Daoy (cell line): Measurements from ENCODE around the gene IST1. TPM values are rescaled to one million over a fixed set of nuclear protein-coding genes. Genes with fewer than 3 reads are reported as not detected.

ENCODE experiments used
- DNase-seq: peaks from one replicate; pipeline ENCODE4 v3.0.0-alpha.2; 2015; ENCODE audit warnings: low read depth
- total RNA-seq: library from RNA; depleted of rRNA; stranded (reverse); fragments of >200 nt; shearing (Covaris generic); gene quantifications from 2 replicates; pipeline ENCODE4 v1.2.3, GENCODE V29; 2014

Gene IST1
- total RNA-seq, 1 experiment from 2014 or later: 178 TPM

DNA sequence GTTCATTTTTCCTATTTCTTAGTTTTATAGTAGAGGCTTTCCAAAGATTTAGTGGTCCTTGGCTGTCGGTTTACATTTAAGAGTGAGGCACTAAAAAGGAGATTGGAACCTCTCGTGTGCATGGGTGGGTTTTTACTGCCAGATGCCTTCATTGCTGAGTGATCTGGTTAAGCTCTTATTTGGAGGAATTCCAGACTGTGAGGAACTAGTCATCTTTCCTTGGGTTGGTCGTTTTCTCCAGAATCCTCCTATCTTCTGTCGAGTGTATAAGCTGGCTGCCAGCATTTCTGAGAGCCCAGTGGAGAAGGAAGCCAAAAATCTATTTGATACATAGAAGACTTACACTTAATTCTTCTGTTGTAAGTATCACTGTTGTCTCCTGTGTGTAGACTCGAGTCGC lies 22.6 kb downstream of the IST1 start:
- DNase-seq: no peak

- DNase-seq: no peak
Observed at GRCh38 chr16:71919035-71919434, 23.7 kb downstream of the IST1 start.

GRCh38 chr16:71920658-71921057 lies 25.3 kb downstream of the IST1 start:
- no peak for DNase-seq

- peak; percentile 76 for DNase-seq
Observed at GRCh38 chr16:71923941-71924690, 28.8 kb downstream of the IST1 start.

DNA sequence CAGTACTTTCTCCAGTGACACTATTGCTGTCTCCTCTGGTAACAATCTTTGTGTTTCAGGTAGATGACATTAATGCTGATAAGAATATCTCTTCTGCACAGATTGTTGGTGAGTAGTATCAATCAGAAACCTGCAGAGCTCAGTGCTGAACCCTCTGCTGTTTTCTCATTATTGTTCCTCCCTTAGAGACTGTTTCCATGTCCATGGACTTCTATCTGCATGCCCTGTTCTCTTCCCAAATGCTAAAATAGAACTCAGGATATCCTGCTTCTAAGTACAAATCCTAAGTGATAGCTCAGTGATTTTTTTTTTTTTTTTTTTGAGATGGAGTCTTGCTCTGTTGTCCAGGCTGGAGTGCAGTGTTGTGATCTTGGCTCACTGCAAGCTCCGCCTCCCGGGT lies 29.4 kb downstream of the IST1 start:
- DNase-seq: no peak

- DNase-seq: peak; percentile 85
Observed at GRCh38 chr16:71927383-71927782, 32.1 kb downstream of the IST1 start.

- DNase-seq: no peak
Observed at GRCh38 chr16:71927787-71928186, 32.5 kb downstream of the IST1 start.

- DNase-seq: peak; percentile 79
Observed at GRCh38 chr16:71929048-71929447, 33.7 kb downstream of the IST1 start.

GRCh38 chr16:71930013-71930563 lies 34.8 kb downstream of the IST1 start:
- no peak for DNase-seq

DNA sequence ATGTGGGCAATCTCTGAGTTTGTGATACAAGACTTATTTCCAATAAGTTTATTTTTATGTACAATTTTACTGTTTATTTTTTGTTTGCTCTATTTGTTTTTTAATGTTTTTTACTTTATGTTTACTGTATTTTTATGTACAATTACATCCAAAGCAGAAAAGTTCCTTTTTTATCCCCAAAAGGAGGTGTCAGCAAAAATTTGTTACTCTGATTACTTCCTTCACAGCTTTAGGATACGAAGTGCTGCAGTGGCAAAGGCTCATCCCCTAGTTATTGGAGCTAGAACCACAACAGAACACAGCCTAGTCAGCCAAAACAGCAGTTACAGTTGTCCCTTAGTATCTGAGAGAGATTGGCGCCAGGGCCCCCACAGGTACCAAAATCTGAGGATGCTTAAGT lies 35.7 kb downstream of the IST1 start:
- no peak for DNase-seq

DNA sequence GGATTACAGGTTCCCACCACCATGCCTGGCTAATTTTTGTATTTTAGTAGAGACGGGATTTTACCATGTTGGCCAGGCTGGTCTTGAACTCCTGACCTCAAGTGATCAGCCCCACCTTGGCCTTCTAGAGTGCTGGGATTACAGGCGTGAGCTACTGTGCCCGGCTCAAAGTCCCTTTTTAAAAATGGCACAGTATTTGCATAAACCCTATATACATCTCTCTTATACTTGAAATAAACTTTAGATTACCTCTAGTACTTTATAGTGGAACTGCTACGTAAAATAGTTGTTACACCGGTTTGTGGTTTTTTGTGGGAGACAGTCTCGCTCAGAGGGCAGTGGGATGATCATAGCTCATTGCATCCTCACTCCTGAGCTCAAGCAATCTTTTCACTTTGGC lies 36.3 kb downstream of the IST1 start:
- no peak for DNase-seq

- no peak for DNase-seq
Observed at GRCh38 chr16:71933017-71933416, 37.7 kb downstream of the IST1 start.

GRCh38 chr16:71933913-71934695 lies 38.8 kb downstream of the IST1 start:
- peak; percentile 19 for DNase-seq

- DNase-seq: no peak
Observed at GRCh38 chr16:71937868-71938510, 42.7 kb downstream of the IST1 start.

GRCh38 chr16:71943887-71944286 lies 48.6 kb downstream of the IST1 start:
- DNase-seq: no peak

DNA sequence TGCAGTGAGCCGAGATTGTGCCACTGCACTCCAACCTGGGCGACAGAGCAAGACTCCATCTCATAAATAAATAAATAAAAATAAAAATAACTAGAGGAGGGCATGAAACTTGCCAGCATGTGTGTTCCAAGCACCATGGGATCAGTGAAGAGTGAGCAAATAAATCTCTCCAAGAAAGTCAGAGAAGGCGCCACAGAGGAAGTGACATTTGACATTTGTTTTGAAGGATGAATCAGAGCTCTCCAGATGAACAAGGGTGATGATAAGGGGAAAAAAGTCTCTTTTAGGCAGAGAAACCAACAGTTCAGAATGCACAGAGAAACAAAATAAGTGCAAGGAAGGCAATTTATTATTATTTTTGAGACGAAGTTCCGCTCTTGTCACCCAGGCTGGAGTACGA lies 50.3 kb downstream of the IST1 start:
- no peak for DNase-seq

DNA sequence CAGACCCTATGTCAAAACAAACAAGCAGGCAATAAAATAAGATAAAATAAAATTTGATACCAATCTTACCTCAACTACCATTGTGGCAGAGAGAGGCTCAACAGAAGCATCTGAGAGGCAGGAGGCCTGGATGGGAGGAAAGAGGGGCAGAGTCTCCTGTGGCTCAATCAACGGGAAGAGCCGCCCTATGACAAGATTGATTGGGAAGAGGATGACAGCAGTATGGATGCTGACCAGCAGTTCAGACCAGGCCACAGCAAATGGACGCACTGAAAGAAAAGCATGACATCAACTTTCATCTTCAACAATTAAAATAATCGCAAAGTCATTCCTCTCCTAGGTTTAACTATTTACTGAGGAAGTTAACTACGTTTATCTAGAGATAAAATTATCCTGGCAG lies 57.5 kb downstream of the IST1 start:
- DNase-seq: no peak

DNA sequence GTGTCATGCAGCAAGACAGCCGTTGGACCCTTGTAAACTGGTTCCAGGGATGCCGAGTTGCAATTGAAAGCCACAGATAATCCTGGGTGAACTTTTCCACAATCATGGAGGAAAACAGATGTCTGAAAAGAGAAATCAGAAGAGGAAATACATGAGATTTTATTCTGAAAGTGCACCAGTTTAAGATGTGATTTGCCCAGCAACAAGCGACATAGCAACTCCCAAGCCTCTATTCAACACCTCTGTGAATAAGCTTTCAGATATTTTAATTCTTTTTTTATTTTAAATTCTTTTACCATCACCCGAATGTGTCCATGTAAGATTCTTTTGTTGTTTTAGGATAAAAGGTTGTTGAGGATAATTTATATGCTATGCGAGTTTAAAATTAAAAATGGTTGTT lies 58.8 kb downstream of the IST1 start:
- DNase-seq: no peak

- no peak for DNase-seq
Observed at GRCh38 chr16:71954699-71955195, 59.4 kb downstream of the IST1 start.

GRCh38 chr16:71956486-71956885 lies 61.2 kb downstream of the IST1 start:
- DNase-seq: no peak

DNA sequence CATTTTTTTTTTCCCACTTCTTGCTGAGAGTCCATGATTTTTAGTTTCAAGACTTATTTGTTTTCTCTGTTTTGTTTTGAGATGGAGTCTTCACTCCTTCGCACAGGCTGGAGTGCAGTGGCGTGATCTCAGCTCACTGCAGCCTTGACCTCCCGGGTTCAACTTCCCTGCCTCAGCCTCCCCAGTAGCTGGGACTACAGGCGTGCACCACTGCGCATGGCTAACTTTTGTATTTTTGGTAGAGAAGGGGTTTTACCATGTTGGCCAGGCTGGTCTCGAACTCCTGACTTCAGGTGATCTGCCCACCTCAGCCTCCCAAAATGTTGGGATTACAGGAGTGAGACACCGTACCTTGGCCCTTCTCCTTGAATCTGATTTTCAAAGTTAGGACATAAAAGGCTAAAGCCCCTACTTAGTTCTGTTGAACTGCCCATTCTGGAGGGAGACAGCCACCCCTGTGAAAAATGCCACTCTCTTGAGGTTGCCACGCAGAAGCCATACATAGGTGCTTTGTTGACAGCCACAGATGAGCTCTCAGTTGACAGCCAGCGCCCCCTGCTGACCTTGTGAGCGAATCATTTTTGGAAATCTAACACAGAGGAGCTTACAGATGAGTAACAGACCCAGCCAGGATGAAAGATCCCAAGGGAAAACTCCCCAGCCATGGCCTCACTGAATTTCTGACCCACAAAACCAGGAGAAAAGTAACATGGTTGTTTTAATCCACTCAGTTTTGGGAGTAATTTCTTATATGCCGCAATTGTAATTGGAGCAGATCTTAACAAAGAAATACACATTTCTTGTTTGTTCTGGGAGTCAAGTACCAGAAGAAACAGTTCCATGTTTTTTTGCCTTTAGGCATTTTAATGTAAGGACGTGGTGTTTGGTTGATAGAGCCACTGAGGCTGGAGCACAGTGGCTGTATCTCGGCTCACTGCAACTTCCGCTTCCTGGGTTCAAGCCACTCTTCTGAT lies 66.0 kb downstream of the IST1 start:
- DNase-seq: peak; percentile 85
